ENCODE data around the gene ZC3H12D. TPM values are rescaled to one million over a fixed set of nuclear protein-coding genes. Genes with fewer than 3 reads are reported as not detected.

ZC3H12D gene
- total RNA-seq, 6 donors from 2014 or later: 1.4 to 5.7 (median 2.6) TPM

- DNase-seq: no peak
- H3K27me3 ChIP-seq: no peaks in the 10 kb centered on the region
- TF ChIP-seq EP300 (IDR thresholded peaks at IDR 0.05) (no peak), POLR2A (IDR thresholded peaks at IDR 0.05) (no peak), POLR2AphosphoS5 (IDR thresholded peaks at IDR 0.05) (no peak), CTCF (IDR thresholded peaks at IDR 0.05) (no peak)
Measured at GRCh38 chr6:149419696-149420404, 65.0 kb downstream of the ZC3H12D start.

GRCh38 chr6:149414821-149415220 lies 70.0 kb downstream of the ZC3H12D start:
- Histone ChIP-seq H3K9me3 (no peaks in the 10 kb centered on the region), H3K27ac (no peak overlapping the region), H3K36me3 (peaks cover 0 to 20% (median 6%) of the 10 kb centered on the region in 4 donors), H3K27me3 (no peaks in the 10 kb centered on the region), H3K4me1 (no peaks in the 10 kb centered on the region), H3K4me3 (no peak overlapping the region)
- TF ChIP-seq POLR2A (IDR thresholded peaks at IDR 0.05) (no peak), CTCF (IDR thresholded peaks at IDR 0.05) (no peak), EP300 (IDR thresholded peaks at IDR 0.05) (no peak), POLR2AphosphoS5 (IDR thresholded peaks at IDR 0.05) (no peak)
- 85 to 95% methylated on average over 4 of the region's 4 CpGs for WGBS, 2 donors
- ATAC-seq (ENCODE audit: low FRiP score in 2 of 2) (no peak), DNase-seq (no peak)

More at GRCh38 chr6:149419696-149420404, 65.0 kb downstream of the ZC3H12D start:
- no peaks in the 10 kb centered on the region for H3K36me3 ChIP-seq
- no peak overlapping the region for H3K27ac ChIP-seq
- H3K9me3 ChIP-seq: no peaks in the 10 kb centered on the region
- WGBS, 2 donors: 86 to 91% methylated on average over 13 of the region's 13 CpGs
- H3K4me3 ChIP-seq: no peak overlapping the region
- H3K4me1 ChIP-seq: peaks cover 0 to 14% (median 9%) of the 10 kb centered on the region in 4 donors
- no peak for ATAC-seq (ENCODE audit: low FRiP score in 2 of 2)

GRCh38 chr6:149414009-149414408 lies 70.8 kb downstream of the ZC3H12D start:
- 60 to 83% methylated on average over 4 of the region's 4 CpGs for WGBS, 2 donors
- no peak overlapping the region for H3K27ac ChIP-seq
- H3K27me3 ChIP-seq: no peaks in the 10 kb centered on the region
- ATAC-seq (ENCODE audit: low FRiP score in 2 of 2): no peak
- H3K4me3 ChIP-seq: no peak overlapping the region
- H3K4me1 ChIP-seq: no peaks in the 10 kb centered on the region
- H3K36me3 ChIP-seq: peaks cover 0 to 28% (median 9%) of the 10 kb centered on the region in 4 donors
- TF ChIP-seq POLR2A (IDR thresholded peaks at IDR 0.05): no peak
- no peak for TF ChIP-seq EP300 (IDR thresholded peaks at IDR 0.05)
- TF ChIP-seq CTCF (IDR thresholded peaks at IDR 0.05): no peak
- no peak for TF ChIP-seq POLR2AphosphoS5 (IDR thresholded peaks at IDR 0.05)
- no peak for DNase-seq
- no peaks in the 10 kb centered on the region for H3K9me3 ChIP-seq

GRCh38 chr6:149410557-149410956 lies 74.3 kb downstream of the ZC3H12D start:
- Histone ChIP-seq H3K4me3 (no peak overlapping the region), H3K27me3 (no peaks in the 10 kb centered on the region), H3K9me3 (no peaks in the 10 kb centered on the region), H3K27ac (no peak overlapping the region), H3K4me1 (peaks cover 0 to 7% (median 0%) of the 10 kb centered on the region in 4 donors), H3K36me3 (peaks cover 0 to 39% (median 9%) of the 10 kb centered on the region in 4 donors)
- TF ChIP-seq EP300 (IDR thresholded peaks at IDR 0.05) (no peak), POLR2A (IDR thresholded peaks at IDR 0.05) (no peak), CTCF (IDR thresholded peaks at IDR 0.05) (no peak), POLR2AphosphoS5 (IDR thresholded peaks at IDR 0.05) (no peak)
- DNase-seq: no peak
- ATAC-seq (ENCODE audit: low FRiP score in 2 of 2): no peak

GRCh38 chr6:149409617-149410016 lies 75.2 kb downstream of the ZC3H12D start:
- DNase-seq (no peak), ATAC-seq (ENCODE audit: low FRiP score in 2 of 2) (no peak)
- Histone ChIP-seq H3K36me3 (peaks cover 0 to 45% (median 9%) of the 10 kb centered on the region in 4 donors), H3K4me1 (peaks cover 0 to 10% (median 0%) of the 10 kb centered on the region in 4 donors), H3K4me3 (no peak overlapping the region), H3K27ac (no peak overlapping the region), H3K9me3 (no peaks in the 10 kb centered on the region), H3K27me3 (no peaks in the 10 kb centered on the region)
- WGBS, 2 donors: 95 to 96% methylated on average over 3 of the region's 3 CpGs
- TF ChIP-seq CTCF (IDR thresholded peaks at IDR 0.05) (no peak), EP300 (IDR thresholded peaks at IDR 0.05) (no peak), POLR2AphosphoS5 (IDR thresholded peaks at IDR 0.05) (no peak), POLR2A (IDR thresholded peaks at IDR 0.05) (no peak)

Measured in upper lobe of left lung (tissue), 6 donors.